ENCODE data around the gene HS3ST6.

The HS3ST6 gene

GRCh38 chr16:1953734-1954133 lies 35.5 kb upstream of the HS3ST6 start:
- no peak overlapping the region for H3K27ac Mint-ChIP-seq
- TF ChIP-seq CTCF (IDR thresholded peaks at IDR 0.05), result no peak
- H3K36me3 Mint-ChIP-seq (ENCODE audit: low read depth), result no peaks in the 10 kb centered on the region
- DNase-seq, result no peak
- H3K4me1 Mint-ChIP-seq, result peaks cover 11% of the 10 kb centered on the region
- peaks cover 4% of the 10 kb centered on the region for H3K9me3 Mint-ChIP-seq
- H3K27me3 Mint-ChIP-seq (ENCODE audit: low read depth, poor library complexity), result peaks cover 4% of the 10 kb centered on the region
- no peak overlapping the region for H3K4me3 Mint-ChIP-seq

GRCh38 chr16:1950559-1950958 lies 32.3 kb upstream of the HS3ST6 start:
- no peaks in the 10 kb centered on the region for H3K36me3 Mint-ChIP-seq (ENCODE audit: low read depth)
- no peak for TF ChIP-seq CTCF (IDR thresholded peaks at IDR 0.05)
- H3K4me1 Mint-ChIP-seq, result peaks cover 18% of the 10 kb centered on the region
- no peak overlapping the region for H3K27ac Mint-ChIP-seq
- peaks cover 4% of the 10 kb centered on the region for H3K27me3 Mint-ChIP-seq (ENCODE audit: low read depth, poor library complexity)
- DNase-seq, result no peak
- H3K4me3 Mint-ChIP-seq, result no peak overlapping the region
- H3K9me3 Mint-ChIP-seq, result no peaks in the 10 kb centered on the region

GRCh38 chr16:1950047-1950446 lies 31.8 kb upstream of the HS3ST6 start:
- H3K4me1 Mint-ChIP-seq, result peaks cover 18% of the 10 kb centered on the region

GRCh38 chr16:1949507-1949906 lies 31.3 kb upstream of the HS3ST6 start:
- H3K9me3 Mint-ChIP-seq, result peaks cover 2% of the 10 kb centered on the region
- H3K4me1 Mint-ChIP-seq, result peaks cover 20% of the 10 kb centered on the region
- no peak for DNase-seq
- H3K27me3 Mint-ChIP-seq (ENCODE audit: low read depth, poor library complexity), result peaks cover 4% of the 10 kb centered on the region
- no peak for TF ChIP-seq CTCF (IDR thresholded peaks at IDR 0.05)
- no peak overlapping the region for H3K27ac Mint-ChIP-seq
- H3K4me3 Mint-ChIP-seq, result no peak overlapping the region
- no peaks in the 10 kb centered on the region for H3K36me3 Mint-ChIP-seq (ENCODE audit: low read depth)

More at GRCh38 chr16:1950047-1950446, 31.8 kb upstream of the HS3ST6 start:
- no peak for TF ChIP-seq CTCF (IDR thresholded peaks at IDR 0.05)
- H3K9me3 Mint-ChIP-seq, result no peaks in the 10 kb centered on the region
- no peak for DNase-seq
- no peak overlapping the region for H3K27ac Mint-ChIP-seq
- no peak overlapping the region for H3K4me3 Mint-ChIP-seq
- peaks cover 4% of the 10 kb centered on the region for H3K27me3 Mint-ChIP-seq (ENCODE audit: low read depth, poor library complexity)
- no peaks in the 10 kb centered on the region for H3K36me3 Mint-ChIP-seq (ENCODE audit: low read depth)

DNA sequence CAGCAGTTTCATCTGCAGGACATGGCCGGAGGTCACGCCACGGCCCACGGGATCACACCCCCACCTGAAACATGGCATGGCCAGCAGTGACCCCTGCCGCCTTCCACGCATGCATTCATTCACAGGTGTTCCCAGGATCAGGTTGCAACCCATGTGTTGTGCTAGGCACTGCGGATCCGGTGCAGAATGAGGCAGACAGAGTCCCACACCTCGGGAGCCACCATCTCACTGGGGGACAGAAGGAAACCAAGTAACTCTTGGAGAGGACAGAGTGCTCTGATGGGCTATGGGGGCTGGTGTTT lies 29.1 kb upstream of the HS3ST6 start:
- Mint-ChIP-seq H3K36me3 (ENCODE audit: low read depth) (no peaks in the 10 kb centered on the region), H3K27me3 (ENCODE audit: low read depth, poor library complexity) (peaks cover 11% of the 10 kb centered on the region)

More for the DNA sequence above, 29.1 kb upstream of the HS3ST6 start:
- Mint-ChIP-seq H3K27ac (no peak overlapping the region), H3K4me1 (peaks cover 18% of the 10 kb centered on the region), H3K4me3 (no peak overlapping the region), H3K9me3 (peaks cover 6% of the 10 kb centered on the region)
- TF ChIP-seq CTCF (IDR thresholded peaks at IDR 0.05), result no peak
- DNase-seq, result no peak

All from nephron progenitor cell (in vitro differentiated cells).